Cerebellar cortex (tissue), 1 donor: ENCODE results near the gene MCM9.
A peak's percentile ranks its signal among the peaks of the same experiment; 100 is the strongest.

ENCODE experiments used
- DNase-seq: peaks from one replicate; pipeline ENCODE4 v3.0.0-alpha.2; 2015; ENCODE audit warnings: low spot score

MCM9 gene

GRCh38 chr6:118934461-118935330 lies at the start of gene MCM9:
Gene MCM9 (minus strand): TSS chr6:118935159. CDS start chr6:118931723, 3,436 bp downstream.
- DNase-seq: peak; percentile 79

GRCh38 chr6:118984342-118984741 lies 49.4 kb upstream of the MCM9 start:
- DNase-seq: no peak

DNA sequence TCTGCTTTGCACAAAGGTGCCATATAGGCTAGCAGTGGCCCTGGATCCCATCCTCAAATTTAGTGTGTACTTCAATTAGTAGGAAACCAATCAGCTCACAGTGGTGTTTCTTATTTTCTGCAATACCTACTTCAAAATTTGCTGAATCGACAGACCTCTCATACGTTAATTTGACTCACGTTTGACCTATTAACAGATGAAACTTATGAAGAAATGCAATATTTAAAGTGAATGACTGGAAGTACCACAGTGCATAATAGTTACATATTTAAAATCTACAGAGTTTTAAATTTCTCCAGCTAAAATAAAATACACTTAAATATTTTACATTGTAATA lies 47.6 kb upstream of the MCM9 start:
- DNase-seq: no peak

- DNase-seq: no peak
Observed at GRCh38 chr6:118981884-118982574, 47.1 kb upstream of the MCM9 start.

GRCh38 chr6:118980063-118980462 lies 45.1 kb upstream of the MCM9 start:
- DNase-seq: no peak

- DNase-seq: no peak
Observed at GRCh38 chr6:118974790-118975189, 39.8 kb upstream of the MCM9 start.

GRCh38 chr6:118971682-118972081 lies 36.7 kb upstream of the MCM9 start:
- no peak for DNase-seq

GRCh38 chr6:118970866-118971265 lies 35.9 kb upstream of the MCM9 start:
- no peak for DNase-seq

DNA sequence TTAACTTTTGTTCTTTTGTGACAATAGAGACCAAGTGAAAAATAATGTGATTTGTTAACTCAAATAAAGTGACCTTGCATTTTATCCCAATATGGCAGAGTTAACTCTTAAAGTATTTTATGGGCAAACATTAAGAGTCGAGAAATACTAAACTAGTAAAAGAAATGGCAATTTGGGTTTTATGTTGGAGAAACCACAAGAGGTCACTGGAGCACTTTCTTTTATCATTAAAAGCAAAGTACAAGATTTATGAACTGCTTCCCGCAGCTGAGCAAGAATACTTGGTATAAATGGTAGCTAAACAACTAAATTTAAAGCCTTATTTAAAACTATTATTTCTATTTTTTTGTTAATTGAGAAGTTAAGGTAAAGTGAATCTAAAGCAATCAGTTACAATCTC lies 33.5 kb upstream of the MCM9 start:
- DNase-seq: peak; percentile 38

- no peak for DNase-seq
Observed at GRCh38 chr6:118967239-118967638, 32.3 kb upstream of the MCM9 start.

- no peak for DNase-seq
Observed at GRCh38 chr6:118965843-118966370, 30.9 kb upstream of the MCM9 start.

- no peak for DNase-seq
Observed at GRCh38 chr6:118965371-118965770, 30.4 kb upstream of the MCM9 start.

- peak; percentile 8 for DNase-seq
Observed at GRCh38 chr6:118963003-118963402, 28.0 kb upstream of the MCM9 start.

DNA sequence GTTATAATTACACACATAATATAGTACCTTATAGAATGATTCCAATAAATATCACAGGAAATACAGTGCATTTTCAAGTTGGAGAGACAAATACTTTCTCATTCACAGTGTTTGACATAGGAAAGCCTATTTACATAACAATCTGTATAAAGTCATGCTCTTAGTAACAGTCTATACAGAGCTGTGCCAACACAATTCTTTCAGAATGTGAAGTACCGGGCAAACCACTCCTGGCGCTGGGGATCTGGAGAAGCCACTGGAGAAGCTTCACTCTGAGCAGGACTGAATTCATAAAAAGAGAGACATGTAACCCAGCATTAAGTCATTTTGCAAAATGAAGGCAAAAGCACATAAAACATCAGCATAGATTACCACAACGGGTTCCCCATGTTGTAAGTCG lies 24.9 kb upstream of the MCM9 start:
- no peak for DNase-seq

DNA sequence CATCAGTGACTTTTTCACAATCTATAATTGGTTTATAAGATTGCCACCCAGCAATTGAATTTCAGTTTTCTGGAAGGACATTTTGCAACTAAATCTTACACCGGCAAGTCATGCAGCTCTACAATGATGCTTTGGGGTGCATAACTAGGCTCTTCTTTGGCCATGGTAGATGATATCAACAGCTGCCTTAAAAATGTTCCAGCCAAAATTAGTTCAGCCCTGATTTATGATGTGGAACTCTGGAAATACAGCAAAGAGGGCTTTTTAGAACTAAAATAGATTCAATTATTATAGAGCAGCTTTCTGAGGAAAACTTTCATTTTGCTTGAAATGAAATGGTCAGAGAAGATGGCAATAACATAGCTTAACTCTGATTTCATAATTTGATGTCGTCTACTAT lies 18.4 kb upstream of the MCM9 start:
- DNase-seq: no peak

GRCh38 chr6:118952683-118953082 lies 17.7 kb upstream of the MCM9 start:
- DNase-seq: no peak

GRCh38 chr6:118945217-118945616 lies 10.3 kb upstream of the MCM9 start:
- DNase-seq: no peak

DNA sequence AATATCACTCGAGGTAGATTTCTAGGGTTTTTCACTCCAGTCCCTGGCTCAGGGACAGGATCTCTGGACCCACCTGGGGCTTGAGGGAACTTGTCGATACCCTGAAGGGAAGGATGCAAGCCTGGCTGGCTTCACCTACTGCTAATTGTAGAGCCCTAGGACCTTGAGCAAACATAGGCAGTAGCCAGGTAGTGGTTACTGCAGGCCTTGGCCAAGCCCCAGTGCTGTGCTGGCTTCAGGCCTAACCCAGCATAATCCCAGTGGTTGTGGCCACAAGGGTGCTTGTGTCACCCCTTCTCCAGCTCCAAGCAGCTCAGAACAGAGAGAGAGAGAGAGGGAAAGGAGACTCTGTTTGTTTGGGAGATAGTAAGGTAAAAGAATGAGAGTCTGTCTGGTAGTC lies 5.8 kb upstream of the MCM9 start:
- no peak for DNase-seq

GRCh38 chr6:118939683-118940082 lies 4.7 kb upstream of the MCM9 start:
- no peak for DNase-seq

DNA sequence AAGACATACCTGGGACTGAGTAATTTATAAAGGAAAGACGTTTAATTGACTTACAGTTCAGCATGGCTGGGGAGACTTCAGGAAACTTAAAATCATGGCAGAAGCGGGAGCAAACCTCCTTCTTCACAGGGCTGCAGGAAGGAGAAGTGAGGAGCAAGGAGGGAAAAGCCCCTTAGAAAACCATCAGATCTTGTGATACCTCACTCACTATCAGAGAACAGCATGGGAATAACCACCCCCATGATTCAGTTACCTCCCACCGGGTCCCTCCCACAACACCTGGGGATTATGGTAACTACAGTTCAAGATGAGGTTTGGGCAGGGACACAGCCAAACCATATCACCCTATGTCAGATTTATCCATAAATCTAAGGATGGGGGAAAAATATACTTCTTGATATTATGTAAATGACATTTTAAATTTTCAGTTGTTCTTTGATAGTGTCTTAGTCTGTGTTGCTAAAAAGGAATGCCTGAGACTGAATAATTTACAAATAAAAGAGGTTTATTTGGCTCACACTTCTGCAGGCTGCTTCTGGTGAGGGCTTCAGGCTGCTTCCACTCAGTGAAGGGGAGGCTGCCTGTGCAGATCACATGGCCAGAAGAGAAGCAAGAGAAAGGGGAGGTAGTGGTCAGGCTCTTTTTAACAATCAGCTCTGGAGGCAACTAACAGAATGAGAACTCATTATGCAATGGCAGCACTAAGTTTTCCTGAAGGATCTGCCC lies 1.2 kb upstream of the MCM9 start:
- DNase-seq: no peak

GRCh38 chr6:118935331-118935668 lies 341 bp upstream of the MCM9 start:
- DNase-seq: no peak

DNA sequence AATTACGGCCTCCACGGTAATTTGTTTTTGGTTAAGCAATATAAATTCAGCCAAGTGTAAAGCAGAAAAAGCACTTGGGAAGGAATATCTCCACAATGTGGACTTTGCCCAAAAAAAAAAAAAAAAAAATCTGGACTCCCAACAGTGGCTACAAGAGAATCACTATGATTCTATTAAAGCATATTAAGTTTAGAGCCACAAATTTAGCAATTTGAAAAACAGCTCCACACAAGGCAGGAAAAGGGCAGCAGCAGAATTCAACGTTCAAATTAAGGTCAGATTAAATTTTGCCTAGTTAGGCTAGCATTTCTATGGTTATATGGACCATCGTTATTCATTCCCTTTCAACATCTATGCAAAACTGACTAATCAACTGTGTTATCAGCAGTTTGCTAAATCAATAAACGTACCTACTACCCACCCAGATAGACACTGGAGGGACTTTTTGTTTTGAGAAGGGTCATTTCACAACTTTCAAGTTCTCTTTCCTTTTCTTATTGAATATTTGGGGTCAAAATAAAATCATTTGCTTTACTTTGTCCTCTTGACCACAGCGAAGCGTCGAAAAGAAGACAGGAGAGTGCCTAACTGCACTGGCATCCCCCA lies 1.0 kb downstream of the MCM9 start:
- DNase-seq: no peak
